Posterior cingulate gyrus (tissue), 11 donors: ENCODE data around the gene HAUS7.

ENCODE experiments used
- DNase-seq, 10 donors: peaks; one replicate each; pipeline versions ENCODE4 v3.0.0 to v3.0.0-alpha.2; 2020 to 2021; ENCODE audit warnings: mixed read lengths in 3 of 10
- intact Hi-C: fragments of 100-400 bp; cut with DNase I; formaldehyde crosslinking; loops from one replicate; pipeline ENCODE4 v1.15.1; 2023

HAUS7 gene

GRCh38 chrX:153500676-153501280 is 30.4 kb upstream of the HAUS7 start:
- DNase-seq, result no peak
- intact Hi-C loops, result loop anchor here (10.0 kb wide), 1 partner anchor 546 kb away; no protein-coding TSS in a partner anchor

GRCh38 chrX:153499876-153500275 is 29.5 kb upstream of the HAUS7 start:
- DNase-seq, result peak; percentile 55 to 95 (median 70)
- intact Hi-C loops, result loop anchor here (10.0 kb wide), 1 partner anchor 545 kb away; no protein-coding TSS in a partner anchor

- intact Hi-C loops, result no loop called here
- no peak for DNase-seq
Measured at GRCh38 chrX:153499341-153499740, 29.0 kb upstream of the HAUS7 start.

- intact Hi-C loops, result no loop called here
- DNase-seq, result no peak
Measured at GRCh38 chrX:153498453-153498852, 28.1 kb upstream of the HAUS7 start.

- intact Hi-C loops, result no loop called here
Measured at GRCh38 chrX:153496590-153496959, 26.2 kb upstream of the HAUS7 start.

GRCh38 chrX:153495903-153496589 is 25.7 kb upstream of the HAUS7 start:
- intact Hi-C loops, result no loop called here
- no peak for DNase-seq

More at GRCh38 chrX:153496590-153496959, 26.2 kb upstream of the HAUS7 start:
- no peak for DNase-seq

- peak in 1 of 10 donors; percentile 17 for DNase-seq
- intact Hi-C loops, result no loop called here
Measured at GRCh38 chrX:153495362-153495751, 25.0 kb upstream of the HAUS7 start.

GRCh38 chrX:153494541-153495361 is 24.4 kb upstream of the HAUS7 start, which contains the start of gene BGN:
BGN (plus strand) TSS chrX:153494980; CDS start chrX:153504632, 9,652 bp downstream.
- DNase-seq, result peak in 6 of 10 donors; percentile 39 to 91 (median 41)
- intact Hi-C loops, result no loop called here

GRCh38 chrX:153494061-153494460 is 23.7 kb upstream of the HAUS7 start:
- intact Hi-C loops, result no loop called here
- no peak for DNase-seq

- intact Hi-C loops, result no loop called here
- no peak for DNase-seq
Measured at GRCh38 chrX:153493085-153493484, 22.7 kb upstream of the HAUS7 start.

GRCh38 chrX:153492543-153492942 is 22.2 kb upstream of the HAUS7 start:
- no peak for DNase-seq
- intact Hi-C loops, result no loop called here

- intact Hi-C loops, result no loop called here
- DNase-seq, result no peak
Measured at GRCh38 chrX:153491918-153492317, 21.5 kb upstream of the HAUS7 start.

- no peak for DNase-seq
- intact Hi-C loops, result no loop called here
Measured at GRCh38 chrX:153491351-153491914, 21.1 kb upstream of the HAUS7 start.

- intact Hi-C loops, result no loop called here
- no peak for DNase-seq
Measured at GRCh38 chrX:153490217-153490930, 20.0 kb upstream of the HAUS7 start.

- DNase-seq, result no peak
- intact Hi-C loops, result no loop called here
Measured at GRCh38 chrX:153488231-153488914, 18.0 kb upstream of the HAUS7 start.

GRCh38 chrX:153487590-153488071 is 17.3 kb upstream of the HAUS7 start:
- intact Hi-C loops, result no loop called here
- no peak for DNase-seq

- intact Hi-C loops, result no loop called here
- no peak for DNase-seq
Measured at GRCh38 chrX:153486171-153486570, 15.8 kb upstream of the HAUS7 start.

- intact Hi-C loops, result no loop called here
- no peak for DNase-seq
Measured at GRCh38 chrX:153485396-153486080, 15.2 kb upstream of the HAUS7 start.
